Ascending aorta (tissue), 2 donors: ENCODE measurements around the gene EIF4G3. TPM values are rescaled to one million over a fixed set of nuclear protein-coding genes. Genes with fewer than 3 reads are reported as not detected.

Experiments
- DNase-seq, 2 donors: peaks; one replicate each; pipeline ENCODE4 v3.0.0-alpha.2; 2019; ENCODE audit warnings: low spot score in 2 of 2
- H3K27ac ChIP-seq, 2 donors: fragments of 200-600 bp; sonication (generic); one replicate each; pipeline ENCODE4 v1.5.1; 2016 to 2017; ENCODE audit warnings: mild to moderate bottlenecking in 1 of 2
- H3K27me3 ChIP-seq: fragments of 200-600 bp; sonication (generic); one replicate; pipeline ENCODE4 v1.5.1; 2017
- H3K36me3 ChIP-seq, 2 donors: fragments of 200-600 bp; sonication (generic); one replicate each; pipeline ENCODE4 v1.5.1; 2016
- H3K4me1 ChIP-seq, 2 donors: fragments of 200-600 bp; sonication (generic); one replicate each; pipeline ENCODE4 v1.5.1; 2016 to 2017; ENCODE audit warnings: mild to moderate bottlenecking in 1 of 2
- H3K4me3 ChIP-seq, 2 donors: fragments of 200-600 bp; sonication (generic); one replicate each; pipeline ENCODE4 v1.5.1; 2016 to 2017; ENCODE audit warnings: mild to moderate bottlenecking in 1 of 2
- H3K9me3 ChIP-seq, 2 donors: fragments of 200-600 bp; sonication (generic); one replicate each; pipeline ENCODE4 v1.5.1; 2016
- CTCF ChIP-seq, 3 experiments: fragments of 200-600 bp in 2 of 3; fragments of 450-650 bp in 1 of 3; sonication (generic) in 2 of 3; IDR thresholded peaks; one replicate each; pipeline ENCODE4 v1.5.1; 2016 to 2019; ENCODE audit warnings: antibody characterized with exemption in 3 of 3, mild to moderate bottlenecking in 1 of 3, moderate library complexity in 1 of 3
- intact Hi-C: fragments of 100-400 bp; cut with DNase I; formaldehyde crosslinking; loops from one replicate; pipeline ENCODE4 v1.15.1; 2023
- total RNA-seq: library from RNA; depleted of rRNA; stranded (reverse); fragments of >200 nt; gene quantifications from one replicate; pipeline ENCODE4 v1.1.0, GENCODE V29; 2016

EIF4G3 gene
- total RNA-seq, 1 donor from 2014 or later, result 33.7 TPM

DNA sequence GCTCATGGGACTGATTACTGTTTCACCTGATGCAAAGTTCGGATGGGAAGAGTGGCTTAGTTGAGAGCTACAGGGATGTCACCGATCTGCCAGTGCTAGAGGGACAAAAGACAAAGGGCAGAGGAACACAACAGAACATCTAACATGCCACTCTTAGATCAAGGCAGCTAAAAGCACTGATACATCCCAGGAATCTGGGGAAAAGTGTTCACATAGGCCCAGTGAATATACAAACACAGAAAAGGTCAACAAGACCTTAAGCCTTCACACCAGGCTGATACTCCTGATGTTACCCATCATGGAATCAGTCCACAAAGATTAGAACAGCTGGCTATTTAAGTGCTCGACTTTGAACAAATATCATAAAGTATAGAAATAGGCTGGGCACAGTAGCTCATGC lies 163.2 kb downstream of the EIF4G3 start:
- H3K4me3 ChIP-seq, result no peak overlapping the region
- H3K27ac ChIP-seq, result no peak overlapping the region
- intact Hi-C loops, result no loop called here
- H3K36me3 ChIP-seq, result no peaks in the 10 kb centered on the region
- no peak for DNase-seq
- H3K4me1 ChIP-seq, result no peaks in the 10 kb centered on the region
- TF ChIP-seq CTCF (IDR thresholded peaks at IDR 0.05), result no peak
- no peaks in the 10 kb centered on the region for H3K27me3 ChIP-seq
- H3K9me3 ChIP-seq, result no peaks in the 10 kb centered on the region

- H3K27ac ChIP-seq, result no peak overlapping the region
- DNase-seq, result no peak
- H3K4me3 ChIP-seq, result no peak overlapping the region
Observed at GRCh38 chr1:21012937-21013336, 163.8 kb downstream of the EIF4G3 start.

DNA sequence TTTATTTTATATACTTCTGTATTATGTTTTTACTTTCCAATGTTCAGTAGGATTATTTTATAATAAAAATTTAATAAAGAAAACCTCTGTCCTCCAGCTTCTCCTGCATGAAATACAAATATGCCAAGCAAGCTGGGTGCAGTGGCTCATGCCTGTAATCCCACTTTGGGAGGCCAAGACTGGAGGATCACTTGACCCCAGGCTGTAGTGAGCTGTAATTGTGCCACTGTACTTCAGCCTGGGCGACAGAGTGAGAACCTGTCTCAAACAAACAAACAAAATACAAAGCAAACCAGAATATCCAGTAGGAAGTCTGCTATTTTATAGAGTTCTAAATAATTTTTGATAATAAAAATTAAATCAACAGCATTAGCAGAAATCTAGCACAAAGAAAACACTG lies 168.8 kb downstream of the EIF4G3 start:
- Histone ChIP-seq H3K27me3 (no peaks in the 10 kb centered on the region), H3K4me3 (no peak overlapping the region), H3K36me3 (no peaks in the 10 kb centered on the region), H3K27ac (no peak overlapping the region), H3K4me1 (peaks cover 0 to 6% of the 10 kb centered on the region in 2 donors), H3K9me3 (no peaks in the 10 kb centered on the region)
- intact Hi-C loops, result no loop called here
- TF ChIP-seq CTCF (IDR thresholded peaks at IDR 0.05), result no peak
- no peak for DNase-seq

More at GRCh38 chr1:21012937-21013336, 163.8 kb downstream of the EIF4G3 start:
- H3K27me3 ChIP-seq, result no peaks in the 10 kb centered on the region
- H3K4me1 ChIP-seq, result no peaks in the 10 kb centered on the region
- no peak for TF ChIP-seq CTCF (IDR thresholded peaks at IDR 0.05)
- H3K9me3 ChIP-seq, result no peaks in the 10 kb centered on the region
- intact Hi-C loops, result no loop called here
- no peaks in the 10 kb centered on the region for H3K36me3 ChIP-seq

- TF ChIP-seq CTCF (IDR thresholded peaks at IDR 0.05), result no peak
- no peak overlapping the region for H3K4me3 ChIP-seq
- no peaks in the 10 kb centered on the region for H3K9me3 ChIP-seq
- intact Hi-C loops, result no loop called here
- DNase-seq, result no peak
- peaks cover 0 to 6% of the 10 kb centered on the region in 2 donors for H3K4me1 ChIP-seq
- no peaks in the 10 kb centered on the region for H3K36me3 ChIP-seq
- H3K27me3 ChIP-seq, result no peaks in the 10 kb centered on the region
- no peak overlapping the region for H3K27ac ChIP-seq
Observed at GRCh38 chr1:21005466-21006239, 171.0 kb downstream of the EIF4G3 start.

GRCh38 chr1:21003281-21004045 lies 173.2 kb downstream of the EIF4G3 start:
- Histone ChIP-seq H3K9me3 (no peaks in the 10 kb centered on the region), H3K4me1 (peaks cover 0 to 6% of the 10 kb centered on the region in 2 donors), H3K27ac (no peak overlapping the region), H3K4me3 (no peak overlapping the region), H3K36me3 (no peaks in the 10 kb centered on the region), H3K27me3 (no peaks in the 10 kb centered on the region)
- no peak for TF ChIP-seq CTCF (IDR thresholded peaks at IDR 0.05)
- intact Hi-C loops, result no loop called here
- DNase-seq, result no peak
